ENCODE measurements around the gene ATP1B3. TPM values are rescaled to one million over a fixed set of nuclear protein-coding genes. Genes with fewer than 3 reads are reported as not detected.

ATP1B3 gene
- total RNA-seq, 1 donor from 2014 or later, result 161 TPM

DNA sequence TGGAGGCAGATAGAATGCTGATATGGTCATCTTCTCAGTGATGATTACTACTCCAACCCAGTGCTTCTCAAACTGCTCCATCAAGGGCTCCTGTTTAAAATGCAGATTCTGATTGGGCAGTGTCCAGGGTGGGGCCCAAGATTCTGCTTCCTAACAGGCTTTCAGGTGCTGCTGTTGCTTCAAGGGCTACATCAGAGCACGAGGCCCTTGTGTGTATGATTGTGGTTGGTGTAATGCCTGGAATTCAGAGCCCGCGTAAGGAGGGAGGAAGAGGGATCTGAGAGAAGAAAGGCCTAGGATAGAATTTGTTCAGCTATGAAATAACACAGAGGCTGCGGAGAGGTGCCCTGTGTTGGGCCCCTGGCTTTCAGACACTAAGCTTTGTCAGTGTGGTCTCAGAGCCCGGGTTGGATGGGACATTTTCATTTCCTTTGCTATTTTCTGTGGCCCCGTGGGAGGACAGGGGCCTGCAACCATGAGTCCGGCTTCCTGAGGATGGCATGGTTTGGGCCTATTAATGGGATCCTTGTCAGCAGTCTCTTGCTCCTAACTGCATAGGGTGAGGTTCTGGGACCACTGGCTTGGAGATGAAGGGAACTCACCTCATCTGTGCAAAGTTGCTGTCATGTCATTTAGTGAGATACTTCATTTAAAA is 53.0 kb downstream of the ATP1B3 start:
- H3K27ac ChIP-seq, result no peak overlapping the region
- H3K9me3 ChIP-seq, result no peaks in the 10 kb centered on the region
- DNase-seq (no peak), ATAC-seq (no peak)
- H3K4me3 ChIP-seq, result no peak overlapping the region
- H3K4me1 ChIP-seq, result no peaks in the 10 kb centered on the region
- H3K36me3 ChIP-seq, result peaks cover 10% of the 10 kb centered on the region
- H3K27me3 ChIP-seq, result no peaks in the 10 kb centered on the region
- TF ChIP-seq, protein P1, sequence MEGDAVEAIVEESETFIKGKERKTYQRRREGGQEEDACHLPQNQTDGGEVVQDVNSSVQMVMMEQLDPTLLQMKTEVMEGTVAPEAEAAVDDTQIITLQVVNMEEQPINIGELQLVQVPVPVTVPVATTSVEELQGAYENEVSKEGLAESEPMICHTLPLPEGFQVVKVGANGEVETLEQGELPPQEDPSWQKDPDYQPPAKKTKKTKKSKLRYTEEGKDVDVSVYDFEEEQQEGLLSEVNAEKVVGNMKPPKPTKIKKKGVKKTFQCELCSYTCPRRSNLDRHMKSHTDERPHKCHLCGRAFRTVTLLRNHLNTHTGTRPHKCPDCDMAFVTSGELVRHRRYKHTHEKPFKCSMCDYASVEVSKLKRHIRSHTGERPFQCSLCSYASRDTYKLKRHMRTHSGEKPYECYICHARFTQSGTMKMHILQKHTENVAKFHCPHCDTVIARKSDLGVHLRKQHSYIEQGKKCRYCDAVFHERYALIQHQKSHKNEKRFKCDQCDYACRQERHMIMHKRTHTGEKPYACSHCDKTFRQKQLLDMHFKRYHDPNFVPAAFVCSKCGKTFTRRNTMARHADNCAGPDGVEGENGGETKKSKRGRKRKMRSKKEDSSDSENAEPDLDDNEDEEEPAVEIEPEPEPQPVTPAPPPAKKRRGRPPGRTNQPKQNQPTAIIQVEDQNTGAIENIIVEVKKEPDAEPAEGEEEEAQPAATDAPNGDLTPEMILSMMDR (IDR thresholded peaks at IDR 0.05), result no peak
- intact Hi-C loops (cut with DNase I), result loop anchor here (10.0 kb wide), 1 partner anchor 345 kb away; no protein-coding TSS in a partner anchor

DNA sequence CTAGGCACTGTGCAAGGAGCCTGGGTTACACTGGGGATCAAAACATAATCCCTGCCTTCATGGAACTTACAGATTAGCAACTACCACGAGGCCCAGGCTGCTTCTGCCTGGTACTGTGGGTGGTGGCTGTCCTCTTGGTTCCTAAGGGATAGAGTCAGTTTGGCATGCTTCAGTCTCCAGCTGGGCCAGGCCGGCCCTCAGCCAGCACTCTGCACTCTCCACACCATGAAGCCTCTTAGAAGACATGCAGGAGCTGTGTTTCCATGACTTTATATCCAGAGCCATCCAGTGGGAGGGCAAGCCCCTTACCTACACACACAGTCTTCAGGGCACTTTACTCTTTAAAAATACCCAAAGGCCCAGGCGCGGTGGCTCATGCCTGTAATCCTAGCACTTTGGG is 54.4 kb downstream of the ATP1B3 start:
- intact Hi-C loops (cut with DNase I), result no loop called here
- Histone ChIP-seq H3K27me3 (no peaks in the 10 kb centered on the region), H3K4me3 (no peak overlapping the region), H3K27ac (no peak overlapping the region), H3K9me3 (no peaks in the 10 kb centered on the region), H3K36me3 (no peaks in the 10 kb centered on the region), H3K4me1 (no peaks in the 10 kb centered on the region)
- DNase-seq (no peak), ATAC-seq (no peak)
- TF ChIP-seq, protein P1 (IDR thresholded peaks at IDR 0.05), result no peak

DNA sequence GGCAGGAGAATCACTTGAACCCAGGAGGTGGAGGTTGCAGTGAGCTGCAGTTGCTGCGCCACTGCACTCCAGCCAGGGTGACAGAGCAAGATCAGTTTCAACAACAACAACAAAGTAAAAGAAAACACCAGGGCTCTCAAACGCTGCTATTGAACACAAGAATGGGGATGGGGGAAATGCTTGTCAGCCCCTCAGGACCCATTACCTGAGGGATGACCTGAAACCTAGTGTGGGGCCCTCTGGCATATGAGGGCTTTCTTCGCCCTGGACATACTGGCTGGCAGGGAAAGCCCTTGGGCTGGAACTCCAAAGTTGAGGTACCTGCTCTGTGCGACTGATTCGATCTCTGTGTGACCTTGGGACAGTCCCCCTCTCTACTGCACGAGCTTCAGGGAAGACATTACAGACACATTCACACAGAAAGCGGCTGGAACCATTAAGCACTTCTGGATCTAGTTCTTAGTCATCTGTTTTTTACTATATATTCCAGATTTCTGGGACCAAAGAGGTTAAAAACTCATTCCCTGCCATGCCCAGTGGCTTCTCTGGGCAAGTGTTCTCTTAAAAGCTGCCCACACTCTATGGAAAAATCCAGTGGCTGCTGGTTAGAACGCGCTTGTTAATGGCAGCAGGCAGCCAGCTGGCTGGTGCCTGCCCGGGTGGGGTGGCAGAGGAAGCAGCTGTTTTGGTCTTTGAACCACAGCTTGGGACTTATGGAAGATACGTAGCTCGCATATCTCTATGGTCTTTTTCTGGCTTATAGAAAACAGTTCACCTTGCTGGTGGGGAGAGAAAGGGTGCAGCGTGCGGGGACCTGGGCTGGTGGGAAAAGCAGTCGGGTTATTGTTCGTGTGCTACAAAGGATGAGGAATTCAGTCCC is 57.2 kb downstream of the ATP1B3 start:
- no peaks in the 10 kb centered on the region for H3K9me3 ChIP-seq
- H3K4me1 ChIP-seq, result no peaks in the 10 kb centered on the region
- no peaks in the 10 kb centered on the region for H3K36me3 ChIP-seq
- ATAC-seq, result no peak
- TF ChIP-seq, protein P1 (IDR thresholded peaks at IDR 0.05), result no peak
- intact Hi-C loops (cut with DNase I), result no loop called here
- no peak overlapping the region for H3K27ac ChIP-seq
- H3K4me3 ChIP-seq, result no peak overlapping the region
- no peak for DNase-seq
- H3K27me3 ChIP-seq, result no peaks in the 10 kb centered on the region

DNA sequence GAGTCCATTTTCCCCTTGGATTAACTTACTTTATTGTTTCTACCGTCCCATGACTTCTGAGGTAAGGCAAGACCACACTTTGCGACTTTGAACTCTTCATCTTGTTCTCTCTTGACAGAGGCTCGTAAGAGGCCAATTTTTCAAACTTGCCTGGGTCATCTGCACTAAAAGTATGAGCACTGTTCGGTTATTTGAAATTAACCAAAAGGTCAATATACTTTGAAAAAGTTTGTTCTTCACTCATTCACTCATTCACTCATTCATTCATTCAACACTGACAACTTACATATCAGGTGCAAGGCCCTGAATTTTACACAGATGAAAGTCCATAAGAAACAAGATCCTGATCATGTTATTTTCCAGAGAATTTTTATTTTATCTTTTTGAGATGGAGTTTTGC is 57.9 kb downstream of the ATP1B3 start:
- Histone ChIP-seq H3K27me3 (no peaks in the 10 kb centered on the region), H3K27ac (no peak overlapping the region), H3K9me3 (no peaks in the 10 kb centered on the region), H3K4me3 (no peak overlapping the region), H3K36me3 (no peaks in the 10 kb centered on the region), H3K4me1 (no peaks in the 10 kb centered on the region)
- TF ChIP-seq, protein P1 (IDR thresholded peaks at IDR 0.05), result no peak
- DNase-seq, result no peak
- intact Hi-C loops (cut with DNase I), result no loop called here
- ATAC-seq, result no peak

DNA sequence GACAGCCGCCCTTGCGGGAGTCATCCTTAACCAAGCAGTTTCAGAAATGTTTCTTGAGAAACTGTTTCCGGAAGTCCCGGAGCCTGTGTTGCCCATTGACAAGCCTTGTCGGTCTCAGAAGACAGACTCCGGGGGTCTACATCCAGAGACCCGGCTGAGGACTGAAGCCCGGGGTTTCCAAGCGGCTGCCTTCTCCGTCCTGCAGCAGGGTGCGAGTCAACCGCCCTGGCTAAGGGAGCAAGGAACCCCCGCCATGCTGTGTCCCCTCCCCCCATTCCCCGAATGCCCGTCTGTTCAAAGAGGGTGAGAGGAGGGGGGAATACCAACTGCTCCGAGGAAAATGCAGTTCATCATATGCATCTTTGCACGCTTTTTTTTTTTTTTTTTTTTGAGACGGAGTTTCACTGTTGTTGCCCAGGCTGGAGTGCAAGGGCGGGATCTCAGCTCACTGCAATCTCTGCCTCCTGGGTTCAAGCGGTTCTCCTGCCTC is 61.6 kb downstream of the ATP1B3 start:
- no peak for ATAC-seq
- TF ChIP-seq, protein P1 (IDR thresholded peaks at IDR 0.05), result no peak
- intact Hi-C loops (cut with DNase I), result no loop called here
- H3K4me3 ChIP-seq, result no peak overlapping the region
- H3K4me1 ChIP-seq, result peaks cover 4% of the 10 kb centered on the region
- no peaks in the 10 kb centered on the region for H3K27me3 ChIP-seq
- DNase-seq, result no peak
- H3K27ac ChIP-seq, result no peak overlapping the region
- H3K9me3 ChIP-seq, result no peaks in the 10 kb centered on the region
- no peaks in the 10 kb centered on the region for H3K36me3 ChIP-seq
